IPS-15b (cell line): ENCODE measurements around the gene FLT3.
"Not testable (repeated sequence)": the region's sequence is repeated elsewhere in the genome, so short reads cannot be mapped to it uniquely, and the experiment has no call there.

ENCODE experiments used
- H3K27me3 ChIP-seq: one replicate; pipeline ENCODE4 v1.6.1; 2013; ENCODE audit warnings: low read length; ENCODE audit not compliant: control insufficient read depth, insufficient read depth
- H3K36me3 ChIP-seq: one replicate; pipeline ENCODE4 v1.6.1; 2013; ENCODE audit warnings: low read length; ENCODE audit not compliant: control insufficient read depth, insufficient read depth
- H3K4me1 ChIP-seq: one replicate; pipeline ENCODE4 v1.6.1; 2013; ENCODE audit warnings: mild to moderate bottlenecking, low read length; ENCODE audit not compliant: control insufficient read depth, insufficient read depth
- H3K4me3 ChIP-seq: one replicate; pipeline ENCODE4 v1.5.1; 2013; ENCODE audit warnings: low read depth, low read length
- H3K9ac ChIP-seq: one replicate; pipeline ENCODE4 v1.6.1; 2013; ENCODE audit warnings: low read depth, mild to moderate bottlenecking, low read length
- H3K9me3 ChIP-seq: one replicate; pipeline ENCODE4 v1.6.1; 2013; ENCODE audit warnings: mild to moderate bottlenecking, low read length; ENCODE audit not compliant: control insufficient read depth, insufficient read depth

The FLT3 gene

GRCh38 chr13:28097503-28097902 is 2.9 kb downstream of the FLT3 start:
- H3K36me3 ChIP-seq: no peaks in the 10 kb centered on the region
- no peak overlapping the region for H3K4me3 ChIP-seq
- no peak overlapping the region for H3K9ac ChIP-seq
- no peaks in the 10 kb centered on the region for H3K9me3 ChIP-seq
- H3K4me1 ChIP-seq: no peaks in the 10 kb centered on the region
- peaks cover 33% of the 10 kb centered on the region for H3K27me3 ChIP-seq

GRCh38 chr13:28094306-28094705 is 6.1 kb downstream of the FLT3 start:
- Histone ChIP-seq H3K4me1 (no peaks in the 10 kb centered on the region), H3K9ac (no peak overlapping the region), H3K36me3 (no peaks in the 10 kb centered on the region), H3K27me3 (peaks cover 11% of the 10 kb centered on the region), H3K4me3 (no peak overlapping the region), H3K9me3 (no peaks in the 10 kb centered on the region)

GRCh38 chr13:28093881-28094280 is 6.5 kb downstream of the FLT3 start:
- H3K9me3 ChIP-seq: no peaks in the 10 kb centered on the region
- H3K4me1 ChIP-seq: no peaks in the 10 kb centered on the region
- no peaks in the 10 kb centered on the region for H3K36me3 ChIP-seq
- no peak overlapping the region for H3K9ac ChIP-seq
- H3K27me3 ChIP-seq: peaks cover 7% of the 10 kb centered on the region
- H3K4me3 ChIP-seq: no peak overlapping the region

- H3K36me3 ChIP-seq: no peaks in the 10 kb centered on the region
- H3K4me1 ChIP-seq: no peaks in the 10 kb centered on the region
- no peaks in the 10 kb centered on the region for H3K27me3 ChIP-seq
- no peaks in the 10 kb centered on the region for H3K9me3 ChIP-seq
- H3K9ac ChIP-seq: no peak overlapping the region
- no peak overlapping the region for H3K4me3 ChIP-seq
These were observed 7.9 kb downstream of the FLT3 start for GRCh38 chr13:28092431-28092830.

- H3K9me3 ChIP-seq: no peaks in the 10 kb centered on the region
- no peaks in the 10 kb centered on the region for H3K4me1 ChIP-seq
- no peak overlapping the region for H3K4me3 ChIP-seq
- no peak overlapping the region for H3K9ac ChIP-seq
- no peaks in the 10 kb centered on the region for H3K27me3 ChIP-seq
- H3K36me3 ChIP-seq: no peaks in the 10 kb centered on the region
These were observed 11.3 kb downstream of the FLT3 start for GRCh38 chr13:28089065-28089464.

- not testable (repeated sequence) for H3K36me3 ChIP-seq, H3K4me1 ChIP-seq, H3K9ac ChIP-seq, H3K4me3 ChIP-seq, H3K9me3 ChIP-seq, H3K27me3 ChIP-seq
These were observed 22.6 kb downstream of the FLT3 start for GRCh38 chr13:28077820-28078219.

- Histone ChIP-seq H3K36me3 (no peaks in the 10 kb centered on the region), H3K9me3 (no peaks in the 10 kb centered on the region), H3K4me1 (no peaks in the 10 kb centered on the region), H3K27me3 (no peaks in the 10 kb centered on the region), H3K9ac (no peak overlapping the region), H3K4me3 (no peak overlapping the region)
These were observed 23.1 kb downstream of the FLT3 start for GRCh38 chr13:28077231-28077630.

- no peaks in the 10 kb centered on the region for H3K36me3 ChIP-seq
- H3K27me3 ChIP-seq: no peaks in the 10 kb centered on the region
- no peak overlapping the region for H3K4me3 ChIP-seq
- H3K9ac ChIP-seq: no peak overlapping the region
- no peaks in the 10 kb centered on the region for H3K9me3 ChIP-seq
- H3K4me1 ChIP-seq: no peaks in the 10 kb centered on the region
These were observed 29.0 kb downstream of the FLT3 start for GRCh38 chr13:28071424-28071823.

GRCh38 chr13:28067491-28067890 is 32.9 kb downstream of the FLT3 start:
- no peaks in the 10 kb centered on the region for H3K36me3 ChIP-seq

GRCh38 chr13:28058866-28059613 is 41.3 kb downstream of the FLT3 start:
- H3K36me3 ChIP-seq: no peaks in the 10 kb centered on the region
- H3K4me3 ChIP-seq: no peak overlapping the region
- no peaks in the 10 kb centered on the region for H3K9me3 ChIP-seq
- H3K9ac ChIP-seq: no peak overlapping the region
- H3K27me3 ChIP-seq: no peaks in the 10 kb centered on the region
- peaks cover 6% of the 10 kb centered on the region for H3K4me1 ChIP-seq

More at GRCh38 chr13:28067491-28067890, 32.9 kb downstream of the FLT3 start:
- H3K9ac ChIP-seq: no peak overlapping the region
- H3K4me1 ChIP-seq: no peaks in the 10 kb centered on the region
- no peaks in the 10 kb centered on the region for H3K9me3 ChIP-seq
- H3K27me3 ChIP-seq: no peaks in the 10 kb centered on the region
- no peak overlapping the region for H3K4me3 ChIP-seq

- no peak overlapping the region for H3K4me3 ChIP-seq
- H3K9me3 ChIP-seq: no peaks in the 10 kb centered on the region
- no peak overlapping the region for H3K9ac ChIP-seq
- no peaks in the 10 kb centered on the region for H3K27me3 ChIP-seq
- H3K36me3 ChIP-seq: no peaks in the 10 kb centered on the region
- peaks cover 6% of the 10 kb centered on the region for H3K4me1 ChIP-seq
These were observed 43.2 kb downstream of the FLT3 start for GRCh38 chr13:28056970-28057712.

GRCh38 chr13:28056426-28056825 is 44.0 kb downstream of the FLT3 start:
- no peaks in the 10 kb centered on the region for H3K36me3 ChIP-seq
- H3K9ac ChIP-seq: no peak overlapping the region
- no peak overlapping the region for H3K4me3 ChIP-seq
- no peaks in the 10 kb centered on the region for H3K27me3 ChIP-seq
- H3K4me1 ChIP-seq: peaks cover 6% of the 10 kb centered on the region
- H3K9me3 ChIP-seq: no peaks in the 10 kb centered on the region
